Liver (tissue), 9 donors: ENCODE measurements around the gene AEN. TPM values are rescaled to one million over a fixed set of nuclear protein-coding genes. Genes with fewer than 3 reads are reported as not detected.

ENCODE experiments used
- DNase-seq: peaks from one replicate; pipeline ENCODE4 v3.0.0-alpha.2; 2017; ENCODE audit warnings: low spot score
- H3K27ac ChIP-seq, 2 donors: one replicate each; pipeline ENCODE4 v1.7.0; 2013; ENCODE audit warnings: inconsistent platforms in 2 of 2, low read length in 2 of 2, control low read depth in 1 of 2, low read depth in 1 of 2, mild to moderate bottlenecking in 1 of 2
- H3K27me3 ChIP-seq, 4 donors: one replicate each; pipeline versions ENCODE4 v1.6.1 to v1.7.0; 2013; ENCODE audit warnings: low read length in 3 of 4, inconsistent platforms in 1 of 4, mild to moderate bottlenecking in 1 of 4, moderate library complexity in 1 of 4; ENCODE audit not compliant: control insufficient read depth in 4 of 4, insufficient read depth in 4 of 4
- H3K36me3 ChIP-seq, 4 donors: one replicate each; pipeline versions ENCODE4 v1.6.1 to v1.7.0; 2013; ENCODE audit warnings: low read length in 3 of 4, mild to moderate bottlenecking in 3 of 4, low read depth in 1 of 4, moderate library complexity in 1 of 4; ENCODE audit not compliant: control insufficient read depth in 4 of 4, insufficient read depth in 3 of 4
- H3K4me1 ChIP-seq, 4 donors: one replicate each; pipeline versions ENCODE4 v1.6.1 to v1.7.0; 2013; ENCODE audit warnings: low read length in 3 of 4, mild to moderate bottlenecking in 3 of 4, moderate library complexity in 1 of 4; ENCODE audit not compliant: control insufficient read depth in 4 of 4, insufficient read depth in 4 of 4
- H3K4me3 ChIP-seq, 3 donors: one replicate each; pipeline versions ENCODE4 v1.6.1 to v1.7.0; 2013; ENCODE audit warnings: low read length in 3 of 3, control low read depth in 1 of 3, low read depth in 1 of 3, mild to moderate bottlenecking in 1 of 3
- H3K9ac ChIP-seq, 2 donors: one replicate each; pipeline ENCODE4 v1.7.0; 2013; ENCODE audit warnings: low read length in 2 of 2, mild to moderate bottlenecking in 2 of 2, moderate library complexity in 2 of 2, control low read depth in 1 of 2, low read depth in 1 of 2
- H3K9me3 ChIP-seq, 4 donors: one replicate each; pipeline versions ENCODE4 v1.6.1 to v1.7.0; 2013; ENCODE audit warnings: low read length in 3 of 4; ENCODE audit not compliant: control insufficient read depth in 4 of 4
- EGR1 ChIP-seq, 2 donors: IDR thresholded peaks; 2 replicates each; pipeline ENCODE4 v1.6.1; 2016 to 2018; ENCODE audit warnings: antibody characterized with exemption in 2 of 2, low read depth in 2 of 2
- FOXA1 ChIP-seq: IDR thresholded peaks from 2 replicates; pipeline ENCODE4 v1.6.1; 2016; ENCODE audit warnings: antibody characterized with exemption
- FOXA2 ChIP-seq: IDR thresholded peaks from 2 replicates; pipeline ENCODE4 v1.6.1; 2016; ENCODE audit warnings: antibody characterized with exemption
- GABPA ChIP-seq, 2 donors: IDR thresholded peaks in 1 of 2; conservative IDR thresholded peaks in 1 of 2; 2 replicates each; pipeline ENCODE4 v1.6.1; 2016; ENCODE audit warnings: antibody characterized with exemption in 2 of 2, mild to moderate bottlenecking in 1 of 2, moderate library complexity in 1 of 2
- HNF4A ChIP-seq, 2 donors: conservative IDR thresholded peaks; 2 replicates each; pipeline ENCODE4 v1.6.1; 2016; ENCODE audit warnings: antibody characterized with exemption in 2 of 2, mild to moderate bottlenecking in 2 of 2
- HNF4G ChIP-seq: IDR thresholded peaks from 2 replicates; pipeline ENCODE4 v1.6.1; 2016; ENCODE audit warnings: antibody characterized with exemption
- JUND ChIP-seq, 2 donors: IDR thresholded peaks; 2 replicates each; pipeline ENCODE4 v1.6.1; 2016; ENCODE audit warnings: antibody characterized with exemption in 2 of 2
- NR2F2 ChIP-seq: IDR thresholded peaks from 2 replicates; pipeline ENCODE4 v1.6.1; 2016; ENCODE audit warnings: antibody characterized with exemption
- RAD21 ChIP-seq, 2 donors: IDR thresholded peaks; 2 replicates each; pipeline ENCODE4 v1.6.1; 2016; ENCODE audit warnings: antibody characterized with exemption in 2 of 2, mild to moderate bottlenecking in 2 of 2
- RXRA ChIP-seq, 2 donors: IDR thresholded peaks; 2 replicates each; pipeline ENCODE4 v1.6.1; 2017 to 2018; ENCODE audit warnings: antibody characterized with exemption in 2 of 2, mild to moderate bottlenecking in 1 of 2
- SP1 ChIP-seq: IDR thresholded peaks from 2 replicates; pipeline ENCODE4 v1.6.1; 2018; ENCODE audit warnings: antibody characterized with exemption, mild to moderate bottlenecking
- TAF1 ChIP-seq: conservative IDR thresholded peaks from 2 replicates; pipeline ENCODE4 v1.6.1; 2016; ENCODE audit warnings: antibody characterized with exemption, mild to moderate bottlenecking
- YY1 ChIP-seq: IDR thresholded peaks from 2 replicates; pipeline ENCODE4 v1.6.1; 2016; ENCODE audit warnings: antibody characterized with exemption, mild to moderate bottlenecking
- WGBS: extraction: QIAGEN DNeasy Blood & Tissue Kit; methylation state at CpG from one replicate; pipeline ENCODE4 v1.1.7; 2013; 5-methylcytosine and 5-hydroxymethylcytosine counted together
- polyA plus RNA-seq, 2 donors: library from polyadenylated mRNA; stranded (reverse) in 1 of 2; unstranded in 1 of 2; fragments of 200-250 nt in 1 of 2; fragments of >200 nt in 1 of 2; fragmentation: Nextera tagmentation in 1 of 2; extraction: Ambion mirVana in 1 of 2; gene quantifications; one replicate each; pipeline versions ENCODE4 v1.2.1 to v1.2.3, GENCODE V29; 2013 to 2015
- total RNA-seq, 2 donors: library from RNA; depleted of rRNA; stranded (reverse); fragments of >200 nt; gene quantifications; one replicate each; pipeline ENCODE4 v1.2.3, GENCODE V29; 2014
- TF ChIP-seq, protein P1 (sequence below): fragments of 150-350 bp; IDR thresholded peaks from 2 replicates; pipeline ENCODE4 v1.5.1; 2017; ENCODE audit warnings: improper control_type of control experiment, low read depth, low read length; ENCODE audit not compliant: missing input control
- TF ChIP-seq, protein P2 (sequence below): IDR thresholded peaks from 2 replicates; pipeline ENCODE4 v1.6.1; 2016; ENCODE audit warnings: antibody characterized with exemption
- TF ChIP-seq, protein P3 (sequence below): IDR thresholded peaks from 2 replicates; pipeline ENCODE4 v1.6.1; 2016; ENCODE audit warnings: antibody characterized with exemption
- TF ChIP-seq, protein P4 (sequence below): IDR thresholded peaks from 2 replicates; pipeline ENCODE4 v1.6.1; 2016; ENCODE audit warnings: antibody characterized with exemption, mild to moderate bottlenecking
- TF ChIP-seq, protein P5 (sequence below): IDR thresholded peaks from 2 replicates; pipeline ENCODE4 v1.6.1; 2016; ENCODE audit warnings: antibody characterized with exemption
- donor health status: healthy.
- donor health status: healthy.
- donor health status: healthy.
- donor health status: healthy.
- donor health status: healthy.

Gene AEN
- total and polyA plus RNA-seq, 4 donors: 2.8 to 19.2 (median 10.5) TPM

DNA sequence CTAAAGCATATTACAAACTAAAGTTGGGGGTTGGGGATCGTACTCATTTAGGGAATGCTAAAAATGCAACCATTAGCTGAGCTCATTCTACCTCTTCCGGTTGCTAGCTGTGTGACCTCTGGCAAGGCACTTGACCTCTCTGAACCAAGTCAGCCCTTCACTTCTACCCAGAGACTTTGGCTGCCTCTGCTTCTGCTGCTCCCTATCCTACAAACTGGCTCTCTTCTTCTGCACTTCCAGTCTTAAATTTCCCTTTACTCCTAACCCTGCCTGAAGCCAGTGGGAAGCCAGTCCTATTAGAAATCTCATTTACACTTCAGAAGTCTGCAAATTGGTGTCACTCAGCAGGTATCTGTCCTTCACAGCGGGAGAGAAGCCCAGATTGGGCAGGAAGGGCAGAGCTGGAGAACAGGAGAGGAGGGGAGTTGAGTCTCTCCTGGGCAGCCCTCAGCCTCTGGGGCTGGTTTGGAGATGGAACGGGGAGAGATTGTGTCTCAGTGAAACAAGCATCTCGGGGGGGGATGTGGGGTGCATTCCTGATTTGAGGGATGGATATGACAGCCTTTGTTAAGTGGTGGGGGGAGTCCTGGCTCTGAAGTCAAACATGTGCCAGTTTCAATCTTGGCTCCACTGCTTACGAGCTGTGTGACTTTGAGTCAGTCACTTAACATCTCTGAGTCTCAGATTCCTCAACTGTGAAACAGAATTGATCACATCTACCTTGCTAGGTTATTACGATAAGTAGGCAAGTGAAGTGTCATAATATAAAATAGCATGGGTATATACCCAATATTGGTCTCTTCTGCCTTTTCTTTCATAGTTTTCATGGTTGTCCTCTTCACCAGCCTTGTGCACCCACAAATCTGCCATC, 7.8 kb upstream of the AEN start:
- 62% methylated on average over 7 of the region's 7 CpGs for WGBS
- Histone ChIP-seq H3K27me3 (no peaks in the 10 kb centered on the region), H3K9me3 (no peaks in the 10 kb centered on the region), H3K9ac (no peak overlapping the region), H3K27ac (no peak overlapping the region), H3K36me3 (no peaks in the 10 kb centered on the region), H3K4me3 (no peak overlapping the region), H3K4me1 (peaks cover 6 to 19% (median 18%) of the 10 kb centered on the region in 4 donors)
- DNase-seq: no peak
- TF ChIP-seq, protein P1, sequence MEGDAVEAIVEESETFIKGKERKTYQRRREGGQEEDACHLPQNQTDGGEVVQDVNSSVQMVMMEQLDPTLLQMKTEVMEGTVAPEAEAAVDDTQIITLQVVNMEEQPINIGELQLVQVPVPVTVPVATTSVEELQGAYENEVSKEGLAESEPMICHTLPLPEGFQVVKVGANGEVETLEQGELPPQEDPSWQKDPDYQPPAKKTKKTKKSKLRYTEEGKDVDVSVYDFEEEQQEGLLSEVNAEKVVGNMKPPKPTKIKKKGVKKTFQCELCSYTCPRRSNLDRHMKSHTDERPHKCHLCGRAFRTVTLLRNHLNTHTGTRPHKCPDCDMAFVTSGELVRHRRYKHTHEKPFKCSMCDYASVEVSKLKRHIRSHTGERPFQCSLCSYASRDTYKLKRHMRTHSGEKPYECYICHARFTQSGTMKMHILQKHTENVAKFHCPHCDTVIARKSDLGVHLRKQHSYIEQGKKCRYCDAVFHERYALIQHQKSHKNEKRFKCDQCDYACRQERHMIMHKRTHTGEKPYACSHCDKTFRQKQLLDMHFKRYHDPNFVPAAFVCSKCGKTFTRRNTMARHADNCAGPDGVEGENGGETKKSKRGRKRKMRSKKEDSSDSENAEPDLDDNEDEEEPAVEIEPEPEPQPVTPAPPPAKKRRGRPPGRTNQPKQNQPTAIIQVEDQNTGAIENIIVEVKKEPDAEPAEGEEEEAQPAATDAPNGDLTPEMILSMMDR: no peak

DNA sequence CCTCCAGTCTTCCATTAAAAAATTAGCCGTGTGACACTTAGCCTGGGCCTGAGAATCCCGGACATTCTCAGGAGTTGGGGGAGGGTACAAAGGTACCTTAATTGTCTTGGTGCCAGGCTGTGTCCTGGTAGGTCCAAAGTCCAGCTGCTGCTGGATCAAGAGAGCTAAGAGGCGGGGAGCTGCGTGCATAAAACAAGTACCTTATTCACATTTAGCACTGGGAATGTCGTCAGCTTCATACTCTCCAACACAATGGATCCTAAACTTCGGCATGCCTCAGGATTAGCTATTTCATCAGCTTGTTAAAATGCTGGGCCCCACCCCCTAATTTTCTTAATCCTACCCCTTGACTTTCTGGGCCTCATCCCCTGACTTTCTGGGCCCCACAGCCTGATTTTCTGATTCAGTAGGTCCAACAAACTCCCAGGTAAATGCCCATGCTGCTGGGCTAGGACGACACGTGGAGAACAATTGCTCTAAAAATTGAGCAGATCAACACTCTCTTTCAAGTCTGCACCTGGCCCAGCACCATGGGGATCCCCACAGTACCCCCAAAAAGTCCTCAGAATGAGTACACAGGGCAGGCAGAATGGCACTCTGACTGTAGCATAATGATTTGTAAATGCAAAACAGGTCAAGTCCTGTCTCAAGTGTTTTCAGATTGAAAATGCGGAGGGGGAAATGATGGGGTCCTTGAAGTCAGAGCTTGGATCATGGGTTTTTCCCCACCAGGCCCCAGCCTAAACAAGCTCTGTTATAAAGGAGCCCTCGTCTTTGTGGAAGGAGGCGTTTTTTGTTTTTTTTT, 5.6 kb upstream of the AEN start:
- no peak overlapping the region for H3K4me3 ChIP-seq
- H3K9me3 ChIP-seq: no peaks in the 10 kb centered on the region
- peak overlapping the region; percentile 59 to 74 for H3K27ac ChIP-seq
- no peak for DNase-seq
- peaks cover 6 to 19% (median 18%) of the 10 kb centered on the region in 4 donors for H3K4me1 ChIP-seq
- peak; percentile 71 for TF ChIP-seq YY1
- TF ChIP-seq RXRA (IDR thresholded peaks at IDR 0.05): peak; percentile 53 to 73
- TF ChIP-seq, protein P2, sequence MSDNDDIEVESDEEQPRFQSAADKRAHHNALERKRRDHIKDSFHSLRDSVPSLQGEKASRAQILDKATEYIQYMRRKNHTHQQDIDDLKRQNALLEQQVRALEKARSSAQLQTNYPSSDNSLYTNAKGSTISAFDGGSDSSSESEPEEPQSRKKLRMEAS: peak; percentile 59
- no peak for TF ChIP-seq FOXA1
- peak in 1 of 2 donors; percentile 46 for TF ChIP-seq GABPA (IDR thresholded peaks at IDR 0.05 in 1 of 2, conservative IDR thresholded peaks at IDR 0.05 in 1 of 2)
- TF ChIP-seq, protein P3, sequence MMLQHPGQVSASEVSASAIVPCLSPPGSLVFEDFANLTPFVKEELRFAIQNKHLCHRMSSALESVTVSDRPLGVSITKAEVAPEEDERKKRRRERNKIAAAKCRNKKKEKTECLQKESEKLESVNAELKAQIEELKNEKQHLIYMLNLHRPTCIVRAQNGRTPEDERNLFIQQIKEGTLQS: no peak
- TF ChIP-seq SP1: peak; percentile 98
- TF ChIP-seq, protein P4, sequence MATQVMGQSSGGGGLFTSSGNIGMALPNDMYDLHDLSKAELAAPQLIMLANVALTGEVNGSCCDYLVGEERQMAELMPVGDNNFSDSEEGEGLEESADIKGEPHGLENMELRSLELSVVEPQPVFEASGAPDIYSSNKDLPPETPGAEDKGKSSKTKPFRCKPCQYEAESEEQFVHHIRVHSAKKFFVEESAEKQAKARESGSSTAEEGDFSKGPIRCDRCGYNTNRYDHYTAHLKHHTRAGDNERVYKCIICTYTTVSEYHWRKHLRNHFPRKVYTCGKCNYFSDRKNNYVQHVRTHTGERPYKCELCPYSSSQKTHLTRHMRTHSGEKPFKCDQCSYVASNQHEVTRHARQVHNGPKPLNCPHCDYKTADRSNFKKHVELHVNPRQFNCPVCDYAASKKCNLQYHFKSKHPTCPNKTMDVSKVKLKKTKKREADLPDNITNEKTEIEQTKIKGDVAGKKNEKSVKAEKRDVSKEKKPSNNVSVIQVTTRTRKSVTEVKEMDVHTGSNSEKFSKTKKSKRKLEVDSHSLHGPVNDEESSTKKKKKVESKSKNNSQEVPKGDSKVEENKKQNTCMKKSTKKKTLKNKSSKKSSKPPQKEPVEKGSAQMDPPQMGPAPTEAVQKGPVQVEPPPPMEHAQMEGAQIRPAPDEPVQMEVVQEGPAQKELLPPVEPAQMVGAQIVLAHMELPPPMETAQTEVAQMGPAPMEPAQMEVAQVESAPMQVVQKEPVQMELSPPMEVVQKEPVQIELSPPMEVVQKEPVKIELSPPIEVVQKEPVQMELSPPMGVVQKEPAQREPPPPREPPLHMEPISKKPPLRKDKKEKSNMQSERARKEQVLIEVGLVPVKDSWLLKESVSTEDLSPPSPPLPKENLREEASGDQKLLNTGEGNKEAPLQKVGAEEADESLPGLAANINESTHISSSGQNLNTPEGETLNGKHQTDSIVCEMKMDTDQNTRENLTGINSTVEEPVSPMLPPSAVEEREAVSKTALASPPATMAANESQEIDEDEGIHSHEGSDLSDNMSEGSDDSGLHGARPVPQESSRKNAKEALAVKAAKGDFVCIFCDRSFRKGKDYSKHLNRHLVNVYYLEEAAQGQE: peak; percentile 60
- TF ChIP-seq, protein P1: no peak
- TF ChIP-seq NR2F2: no peak
- TF ChIP-seq JUND (IDR thresholded peaks at IDR 0.05): peak in 1 of 2 donors; percentile 43
- TF ChIP-seq TAF1: no peak
- TF ChIP-seq, protein P5, sequence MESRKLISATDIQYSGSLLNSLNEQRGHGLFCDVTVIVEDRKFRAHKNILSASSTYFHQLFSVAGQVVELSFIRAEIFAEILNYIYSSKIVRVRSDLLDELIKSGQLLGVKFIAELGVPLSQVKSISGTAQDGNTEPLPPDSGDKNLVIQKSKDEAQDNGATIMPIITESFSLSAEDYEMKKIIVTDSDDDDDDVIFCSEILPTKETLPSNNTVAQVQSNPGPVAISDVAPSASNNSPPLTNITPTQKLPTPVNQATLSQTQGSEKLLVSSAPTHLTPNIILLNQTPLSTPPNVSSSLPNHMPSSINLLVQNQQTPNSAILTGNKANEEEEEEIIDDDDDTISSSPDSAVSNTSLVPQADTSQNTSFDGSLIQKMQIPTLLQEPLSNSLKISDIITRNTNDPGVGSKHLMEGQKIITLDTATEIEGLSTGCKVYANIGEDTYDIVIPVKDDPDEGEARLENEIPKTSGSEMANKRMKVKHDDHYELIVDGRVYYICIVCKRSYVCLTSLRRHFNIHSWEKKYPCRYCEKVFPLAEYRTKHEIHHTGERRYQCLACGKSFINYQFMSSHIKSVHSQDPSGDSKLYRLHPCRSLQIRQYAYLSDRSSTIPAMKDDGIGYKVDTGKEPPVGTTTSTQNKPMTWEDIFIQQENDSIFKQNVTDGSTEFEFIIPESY: peak; percentile 31
- TF ChIP-seq EGR1 (IDR thresholded peaks at IDR 0.05; ENCODE audit: low read depth in 2 of 2): peak in 1 of 2 donors; percentile 20
- TF ChIP-seq HNF4G: peak; percentile 92
- TF ChIP-seq FOXA2: no peak
- TF ChIP-seq RAD21 (IDR thresholded peaks at IDR 0.05): peak in 1 of 2 donors; percentile 33
- TF ChIP-seq HNF4A (conservative IDR thresholded peaks at IDR 0.05): peak; percentile 97
- H3K27me3 ChIP-seq: no peaks in the 10 kb centered on the region
- WGBS: 45% methylated on average over 11 of the region's 11 CpGs
- H3K9ac ChIP-seq: peak overlapping the region; percentile 29 to 36
- no peaks in the 10 kb centered on the region for H3K36me3 ChIP-seq
